H1 (cell line): Measurements from ENCODE around the gene ATP7B. TPM values are rescaled to one million over a fixed set of nuclear protein-coding genes. Genes with fewer than 3 reads are reported as not detected.

Experiments used
- EP300 ChIP-seq, 2 experiments: IDR thresholded peaks; 1 replicate in 1 of 2; 2 replicates in 1 of 2; pipeline ENCODE4 v1.6.1; 2011 to 2012; ENCODE audit warnings: low read depth in 2 of 2, low read length in 2 of 2, mild to moderate bottlenecking in 2 of 2, borderline replicate concordance in 1 of 2, inconsistent platforms in 1 of 2, moderate library complexity in 1 of 2
- FOSL1 ChIP-seq: IDR thresholded peaks from 2 replicates; pipeline ENCODE4 v1.6.1; 2011; ENCODE audit warnings: mild to moderate bottlenecking, low read depth, low read length, moderate library complexity; ENCODE audit not compliant: insufficient read depth
- KDM4A ChIP-seq: IDR thresholded peaks from one replicate; pipeline ENCODE4 v1.7.1; 2012; ENCODE audit warnings: low read depth, mild to moderate bottlenecking, moderate library complexity, low read length, inconsistent platforms; ENCODE audit not compliant: severe bottlenecking
- KDM5A ChIP-seq: fragments of 200-600 bp; IDR thresholded peaks from 2 replicates; pipeline ENCODE4 v1.7.1; 2012; ENCODE audit warnings: mild to moderate bottlenecking, low read length, inconsistent platforms, mixed read lengths
- MAX ChIP-seq: IDR thresholded peaks from 2 replicates; pipeline ENCODE4 v1.6.1; 2012; ENCODE audit warnings: inconsistent platforms
- POLR2AphosphoS5 ChIP-seq: IDR thresholded peaks from 2 replicates; pipeline ENCODE4 v1.6.1; 2011; ENCODE audit warnings: low read depth, low read length
- RNF2 ChIP-seq: fragments of 200-900, 300-1000 bp; sonication (generic); IDR thresholded peaks from 2 replicates; pipeline ENCODE4 v1.7.1; 2016; ENCODE audit warnings: borderline replicate concordance, low read depth, mild to moderate bottlenecking, antibody characterized with exemption, low read length; ENCODE audit not compliant: poor library complexity, severe bottlenecking; ENCODE audit errors: missing control alignments
- SIN3A ChIP-seq, 2 experiments: IDR thresholded peaks in 1 of 2; conservative IDR thresholded peaks in 1 of 2; 2 replicates each; pipeline ENCODE4 v1.6.1; 2011 to 2012; ENCODE audit warnings: low read length in 2 of 2, improper control_type of control experiment in 1 of 2, low read depth in 1 of 2, mild to moderate bottlenecking in 1 of 2
- SIX5 ChIP-seq: IDR thresholded peaks from 2 replicates; pipeline ENCODE4 v1.6.1; 2011; ENCODE audit warnings: mild to moderate bottlenecking, low read depth, low read length
- TEAD4 ChIP-seq: IDR thresholded peaks from 2 replicates; pipeline ENCODE4 v1.6.1; 2012; ENCODE audit warnings: low read depth, low read length, inconsistent platforms, mixed read lengths
- polyA plus RNA-seq, 7 experiments: library from polyadenylated mRNA; depleted of rRNA in 3 of 7; stranded (reverse) in 5 of 7; unstranded in 2 of 7; fragments of >200 nt in 5 of 7; fragments of 200-250 nt in 2 of 7; gene quantifications; 1 replicate in 5 of 7; 2 replicates in 1 of 7; 4 replicates in 1 of 7; pipeline versions ENCODE4 v1.2.1 to v1.2.3, GENCODE V29; 2011 to 2013; ENCODE audit warnings: missing spikeins in 2 of 7, mixed read lengths in 2 of 7
- total RNA-seq: library from RNA; stranded (reverse); fragmentation: NEBNext Ultra II Directional; extraction: Animal tissue kit (Norgen Biotek cat#: 25700); gene quantifications from 2 replicates; pipeline ENCODE4 v1.2.1, GENCODE V29; 2021
- TF ChIP-seq, protein P1 (sequence below): fragments of 300-600 bp; sonication (generic); IDR thresholded peaks from 2 replicates; pipeline ENCODE4 v1.7.1; 2012; ENCODE audit warnings: low read length, moderate library complexity, mild to moderate bottlenecking, inconsistent platforms; ENCODE audit not compliant: insufficient replicate concordance

The ATP7B gene
- total and polyA plus RNA-seq, 2 of the 8 experiments (the other 6 are each of a cell fraction or from before 2014, with no cell fraction given) = 4.1 to 9.2 TPM

DNA sequence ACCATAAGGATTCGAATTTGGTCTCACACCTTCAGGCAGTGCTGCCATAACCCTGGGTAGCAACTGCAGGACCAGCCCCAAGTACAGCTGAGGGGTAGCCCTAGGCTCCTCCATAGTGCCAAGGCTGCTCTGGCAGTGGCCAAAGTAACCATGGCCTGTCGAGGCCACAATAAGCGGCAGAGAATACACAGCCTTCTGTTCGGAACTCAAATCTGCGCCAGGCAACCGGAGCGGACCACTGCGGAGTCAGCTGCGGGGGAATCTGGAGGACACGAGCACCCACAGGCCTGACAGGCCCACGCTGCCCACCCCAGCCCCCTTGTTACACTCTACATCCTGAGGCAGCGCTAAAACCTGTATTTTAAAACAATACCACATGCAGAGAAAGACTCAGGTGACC is 100.7 kb downstream of the ATP7B start (continued):
- TF ChIP-seq, protein P1, sequence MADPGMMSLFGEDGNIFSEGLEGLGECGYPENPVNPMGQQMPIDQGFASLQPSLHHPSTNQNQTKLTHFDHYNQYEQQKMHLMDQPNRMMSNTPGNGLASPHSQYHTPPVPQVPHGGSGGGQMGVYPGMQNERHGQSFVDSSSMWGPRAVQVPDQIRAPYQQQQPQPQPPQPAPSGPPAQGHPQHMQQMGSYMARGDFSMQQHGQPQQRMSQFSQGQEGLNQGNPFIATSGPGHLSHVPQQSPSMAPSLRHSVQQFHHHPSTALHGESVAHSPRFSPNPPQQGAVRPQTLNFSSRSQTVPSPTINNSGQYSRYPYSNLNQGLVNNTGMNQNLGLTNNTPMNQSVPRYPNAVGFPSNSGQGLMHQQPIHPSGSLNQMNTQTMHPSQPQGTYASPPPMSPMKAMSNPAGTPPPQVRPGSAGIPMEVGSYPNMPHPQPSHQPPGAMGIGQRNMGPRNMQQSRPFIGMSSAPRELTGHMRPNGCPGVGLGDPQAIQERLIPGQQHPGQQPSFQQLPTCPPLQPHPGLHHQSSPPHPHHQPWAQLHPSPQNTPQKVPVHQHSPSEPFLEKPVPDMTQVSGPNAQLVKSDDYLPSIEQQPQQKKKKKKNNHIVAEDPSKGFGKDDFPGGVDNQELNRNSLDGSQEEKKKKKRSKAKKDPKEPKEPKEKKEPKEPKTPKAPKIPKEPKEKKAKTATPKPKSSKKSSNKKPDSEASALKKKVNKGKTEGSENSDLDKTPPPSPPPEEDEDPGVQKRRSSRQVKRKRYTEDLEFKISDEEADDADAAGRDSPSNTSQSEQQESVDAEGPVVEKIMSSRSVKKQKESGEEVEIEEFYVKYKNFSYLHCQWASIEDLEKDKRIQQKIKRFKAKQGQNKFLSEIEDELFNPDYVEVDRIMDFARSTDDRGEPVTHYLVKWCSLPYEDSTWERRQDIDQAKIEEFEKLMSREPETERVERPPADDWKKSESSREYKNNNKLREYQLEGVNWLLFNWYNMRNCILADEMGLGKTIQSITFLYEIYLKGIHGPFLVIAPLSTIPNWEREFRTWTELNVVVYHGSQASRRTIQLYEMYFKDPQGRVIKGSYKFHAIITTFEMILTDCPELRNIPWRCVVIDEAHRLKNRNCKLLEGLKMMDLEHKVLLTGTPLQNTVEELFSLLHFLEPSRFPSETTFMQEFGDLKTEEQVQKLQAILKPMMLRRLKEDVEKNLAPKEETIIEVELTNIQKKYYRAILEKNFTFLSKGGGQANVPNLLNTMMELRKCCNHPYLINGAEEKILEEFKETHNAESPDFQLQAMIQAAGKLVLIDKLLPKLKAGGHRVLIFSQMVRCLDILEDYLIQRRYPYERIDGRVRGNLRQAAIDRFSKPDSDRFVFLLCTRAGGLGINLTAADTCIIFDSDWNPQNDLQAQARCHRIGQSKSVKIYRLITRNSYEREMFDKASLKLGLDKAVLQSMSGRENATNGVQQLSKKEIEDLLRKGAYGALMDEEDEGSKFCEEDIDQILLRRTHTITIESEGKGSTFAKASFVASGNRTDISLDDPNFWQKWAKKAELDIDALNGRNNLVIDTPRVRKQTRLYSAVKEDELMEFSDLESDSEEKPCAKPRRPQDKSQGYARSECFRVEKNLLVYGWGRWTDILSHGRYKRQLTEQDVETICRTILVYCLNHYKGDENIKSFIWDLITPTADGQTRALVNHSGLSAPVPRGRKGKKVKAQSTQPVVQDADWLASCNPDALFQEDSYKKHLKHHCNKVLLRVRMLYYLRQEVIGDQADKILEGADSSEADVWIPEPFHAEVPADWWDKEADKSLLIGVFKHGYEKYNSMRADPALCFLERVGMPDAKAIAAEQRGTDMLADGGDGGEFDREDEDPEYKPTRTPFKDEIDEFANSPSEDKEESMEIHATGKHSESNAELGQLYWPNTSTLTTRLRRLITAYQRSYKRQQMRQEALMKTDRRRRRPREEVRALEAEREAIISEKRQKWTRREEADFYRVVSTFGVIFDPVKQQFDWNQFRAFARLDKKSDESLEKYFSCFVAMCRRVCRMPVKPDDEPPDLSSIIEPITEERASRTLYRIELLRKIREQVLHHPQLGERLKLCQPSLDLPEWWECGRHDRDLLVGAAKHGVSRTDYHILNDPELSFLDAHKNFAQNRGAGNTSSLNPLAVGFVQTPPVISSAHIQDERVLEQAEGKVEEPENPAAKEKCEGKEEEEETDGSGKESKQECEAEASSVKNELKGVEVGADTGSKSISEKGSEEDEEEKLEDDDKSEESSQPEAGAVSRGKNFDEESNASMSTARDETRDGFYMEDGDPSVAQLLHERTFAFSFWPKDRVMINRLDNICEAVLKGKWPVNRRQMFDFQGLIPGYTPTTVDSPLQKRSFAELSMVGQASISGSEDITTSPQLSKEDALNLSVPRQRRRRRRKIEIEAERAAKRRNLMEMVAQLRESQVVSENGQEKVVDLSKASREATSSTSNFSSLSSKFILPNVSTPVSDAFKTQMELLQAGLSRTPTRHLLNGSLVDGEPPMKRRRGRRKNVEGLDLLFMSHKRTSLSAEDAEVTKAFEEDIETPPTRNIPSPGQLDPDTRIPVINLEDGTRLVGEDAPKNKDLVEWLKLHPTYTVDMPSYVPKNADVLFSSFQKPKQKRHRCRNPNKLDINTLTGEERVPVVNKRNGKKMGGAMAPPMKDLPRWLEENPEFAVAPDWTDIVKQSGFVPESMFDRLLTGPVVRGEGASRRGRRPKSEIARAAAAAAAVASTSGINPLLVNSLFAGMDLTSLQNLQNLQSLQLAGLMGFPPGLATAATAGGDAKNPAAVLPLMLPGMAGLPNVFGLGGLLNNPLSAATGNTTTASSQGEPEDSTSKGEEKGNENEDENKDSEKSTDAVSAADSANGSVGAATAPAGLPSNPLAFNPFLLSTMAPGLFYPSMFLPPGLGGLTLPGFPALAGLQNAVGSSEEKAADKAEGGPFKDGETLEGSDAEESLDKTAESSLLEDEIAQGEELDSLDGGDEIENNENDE = no peak
- TF ChIP-seq EP300 (IDR thresholded peaks at IDR 0.05; ENCODE audit: borderline replicate concordance in 1 of 2, low read depth in 2 of 2, low read length in 2 of 2) (no peak), MAX (no peak), POLR2AphosphoS5 (no peak), FOSL1 (no peak), KDM4A (no peak), KDM5A (no peak), SIX5 (no peak), RNF2 (no peak), TEAD4 (no peak), SIN3A (conservative IDR thresholded peaks at IDR 0.05 in 1 of 2, IDR thresholded peaks at IDR 0.05 in 1 of 2; ENCODE audit: low read depth in 1 of 2, low read length in 2 of 2) (no peak)
